ENCODE data around the gene DCC. TPM values are rescaled to one million over a fixed set of nuclear protein-coding genes. Genes with fewer than 3 reads are reported as not detected.

DCC gene
- total RNA-seq, 3 donors from 2014 or later (not counting 1 experiment from before 2014, with no cell fraction given): not detected

DNA sequence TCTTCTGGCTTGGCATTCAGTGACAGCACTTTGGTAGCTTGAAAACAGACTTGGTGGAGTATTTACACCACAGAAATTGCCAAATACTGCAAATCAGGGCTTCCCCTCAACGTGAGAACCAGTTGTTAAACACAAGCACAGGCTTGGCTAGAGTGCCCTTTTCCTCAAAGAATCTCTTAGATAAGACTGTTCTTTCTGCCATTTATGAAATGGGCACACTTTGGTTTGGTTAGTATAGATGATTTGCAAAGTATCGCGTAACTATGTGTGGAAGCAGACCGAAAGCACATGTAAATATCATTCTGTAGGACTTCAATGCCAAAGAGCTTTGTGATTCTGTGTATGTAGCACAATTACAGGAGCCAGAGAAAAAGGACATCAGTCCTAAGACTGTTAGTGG is 308.2 kb downstream of the DCC start:
- TF ChIP-seq, protein P1, sequence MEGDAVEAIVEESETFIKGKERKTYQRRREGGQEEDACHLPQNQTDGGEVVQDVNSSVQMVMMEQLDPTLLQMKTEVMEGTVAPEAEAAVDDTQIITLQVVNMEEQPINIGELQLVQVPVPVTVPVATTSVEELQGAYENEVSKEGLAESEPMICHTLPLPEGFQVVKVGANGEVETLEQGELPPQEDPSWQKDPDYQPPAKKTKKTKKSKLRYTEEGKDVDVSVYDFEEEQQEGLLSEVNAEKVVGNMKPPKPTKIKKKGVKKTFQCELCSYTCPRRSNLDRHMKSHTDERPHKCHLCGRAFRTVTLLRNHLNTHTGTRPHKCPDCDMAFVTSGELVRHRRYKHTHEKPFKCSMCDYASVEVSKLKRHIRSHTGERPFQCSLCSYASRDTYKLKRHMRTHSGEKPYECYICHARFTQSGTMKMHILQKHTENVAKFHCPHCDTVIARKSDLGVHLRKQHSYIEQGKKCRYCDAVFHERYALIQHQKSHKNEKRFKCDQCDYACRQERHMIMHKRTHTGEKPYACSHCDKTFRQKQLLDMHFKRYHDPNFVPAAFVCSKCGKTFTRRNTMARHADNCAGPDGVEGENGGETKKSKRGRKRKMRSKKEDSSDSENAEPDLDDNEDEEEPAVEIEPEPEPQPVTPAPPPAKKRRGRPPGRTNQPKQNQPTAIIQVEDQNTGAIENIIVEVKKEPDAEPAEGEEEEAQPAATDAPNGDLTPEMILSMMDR (IDR thresholded peaks at IDR 0.05): no peak
- 85% methylated on average over 4 of the region's 4 CpGs for WGBS (ENCODE audit: insufficient coverage)
- Histone ChIP-seq H3K36me3 (ENCODE audit: control insufficient read depth, insufficient read depth, low read length) (no peaks in the 10 kb centered on the region), H3K27me3 (ENCODE audit: control insufficient read depth, insufficient read depth, low read length) (no peaks in the 10 kb centered on the region), H3K4me1 (ENCODE audit: control insufficient read depth, insufficient read depth, low read length) (no peaks in the 10 kb centered on the region), H3K9me3 (ENCODE audit: control insufficient read depth, insufficient read depth, low read length) (no peaks in the 10 kb centered on the region), H3K27ac (ENCODE audit: low read length) (no peak overlapping the region), H3K4me3 (ENCODE audit: low read length) (no peak overlapping the region)
- ATAC-seq: no peak
- Mint-ChIP-seq H3K27ac (no peak overlapping the region), H3K27me3 (ENCODE audit: low read depth in 2 of 2) (no peaks in the 10 kb centered on the region), H3K4me1 (no peaks in the 10 kb centered on the region), H3K36me3 (peaks cover 10% of the 10 kb centered on the region), H3K9me3 (peaks cover 0 to 15% of the 10 kb centered on the region in 2 donors), H3K4me3 (no peak overlapping the region)
- no peak for DNase-seq
- intact Hi-C loops (cut with micrococcal nuclease): no loop called here

DNA sequence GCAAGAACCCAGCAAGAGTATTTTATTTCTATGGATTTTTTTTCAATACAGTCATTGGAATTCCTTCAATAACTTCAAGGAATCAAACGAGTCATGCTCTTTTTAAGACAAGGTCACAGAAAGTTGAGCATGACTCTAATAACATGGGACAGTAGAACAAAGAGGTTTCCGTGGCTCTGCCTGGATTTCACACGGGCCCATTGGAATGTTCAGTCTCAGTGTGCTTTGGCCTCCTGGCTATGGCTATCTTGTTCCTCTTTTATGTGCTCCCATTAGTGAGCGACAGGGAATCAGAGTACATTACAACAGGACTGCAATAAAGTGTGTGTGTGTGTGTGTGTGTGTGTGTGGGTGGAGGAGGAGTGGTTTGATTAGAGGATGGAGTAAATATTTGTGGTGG is 312.4 kb downstream of the DCC start:
- Histone ChIP-seq H3K4me1 (ENCODE audit: control insufficient read depth, insufficient read depth, low read length) (no peaks in the 10 kb centered on the region), H3K9me3 (ENCODE audit: control insufficient read depth, insufficient read depth, low read length) (no peaks in the 10 kb centered on the region), H3K4me3 (ENCODE audit: low read length) (no peak overlapping the region), H3K27me3 (ENCODE audit: control insufficient read depth, insufficient read depth, low read length) (no peaks in the 10 kb centered on the region), H3K27ac (ENCODE audit: low read length) (no peak overlapping the region), H3K36me3 (ENCODE audit: control insufficient read depth, insufficient read depth, low read length) (no peaks in the 10 kb centered on the region)
- peaks cover 0 to 9% of the 10 kb centered on the region in 2 donors for H3K9me3 Mint-ChIP-seq
- intact Hi-C loops (cut with micrococcal nuclease): no loop called here
- DNase-seq (no peak), ATAC-seq (no peak)
- H3K4me3 Mint-ChIP-seq: no peak overlapping the region
- peaks cover 10% of the 10 kb centered on the region for H3K36me3 Mint-ChIP-seq
- TF ChIP-seq, protein P1 (IDR thresholded peaks at IDR 0.05): no peak
- 72% methylated on average over 4 of the region's 4 CpGs for WGBS (ENCODE audit: insufficient coverage)
- H3K4me1 Mint-ChIP-seq: no peaks in the 10 kb centered on the region
- H3K27me3 Mint-ChIP-seq (ENCODE audit: low read depth in 2 of 2): no peaks in the 10 kb centered on the region
- H3K27ac Mint-ChIP-seq: no peak overlapping the region

GRCh38 chr18:52657043-52657805 is 317.2 kb downstream of the DCC start:
- Histone ChIP-seq H3K36me3 (ENCODE audit: control insufficient read depth, insufficient read depth, low read length) (no peaks in the 10 kb centered on the region), H3K27me3 (ENCODE audit: control insufficient read depth, insufficient read depth, low read length) (no peaks in the 10 kb centered on the region), H3K9me3 (ENCODE audit: control insufficient read depth, insufficient read depth, low read length) (no peaks in the 10 kb centered on the region), H3K4me3 (ENCODE audit: low read length) (no peak overlapping the region), H3K4me1 (ENCODE audit: control insufficient read depth, insufficient read depth, low read length) (no peaks in the 10 kb centered on the region), H3K27ac (ENCODE audit: low read length) (no peak overlapping the region)
- Mint-ChIP-seq H3K9me3 (peaks cover 0 to 18% of the 10 kb centered on the region in 2 donors), H3K27ac (no peak overlapping the region), H3K4me3 (no peak overlapping the region), H3K4me1 (no peaks in the 10 kb centered on the region), H3K27me3 (ENCODE audit: low read depth in 2 of 2) (no peaks in the 10 kb centered on the region), H3K36me3 (no peaks in the 10 kb centered on the region)
- 84% methylated on average over 7 of the region's 8 CpGs for WGBS (ENCODE audit: insufficient coverage)
- ATAC-seq: no peak
- DNase-seq: no peak
- TF ChIP-seq, protein P1 (IDR thresholded peaks at IDR 0.05): no peak
- intact Hi-C loops (cut with micrococcal nuclease): no loop called here
